Right ventricle myocardium inferior (tissue), 1 donor: ENCODE results near the gene SCFD2. TPM values are rescaled to one million over a fixed set of nuclear protein-coding genes. Genes with fewer than 3 reads are reported as not detected.

Experiments used
- ATAC-seq: fragments of 200-7000 bp; cut with Tn5 transposase; one replicate; pipeline ENCODE4 v1.9.1; 2020; ENCODE audit warnings: mild to moderate bottlenecking, moderate library complexity
- DNase-seq: peaks from one replicate; pipeline ENCODE4 v3.0.0; 2021; ENCODE audit errors: missing footprints
- intact Hi-C: fragments of 100-400 bp; cut with DNase I; formaldehyde crosslinking; loops from one replicate; pipeline ENCODE4 v1.11.0; 2022
- total RNA-seq: library from RNA; stranded (reverse); fragmentation: NEBNext Ultra II Directional; extraction: Animal tissue kit (Norgen Biotek cat#: 25700); gene quantifications from one replicate; pipeline ENCODE4 v1.2.1, GENCODE V29; 2021
- donor health status: DM: no; HTN: yes; CAD: no; lungs with severe emphysema.

SCFD2 gene
- total RNA-seq, 1 donor from 2014 or later = 10.0 TPM

DNA sequence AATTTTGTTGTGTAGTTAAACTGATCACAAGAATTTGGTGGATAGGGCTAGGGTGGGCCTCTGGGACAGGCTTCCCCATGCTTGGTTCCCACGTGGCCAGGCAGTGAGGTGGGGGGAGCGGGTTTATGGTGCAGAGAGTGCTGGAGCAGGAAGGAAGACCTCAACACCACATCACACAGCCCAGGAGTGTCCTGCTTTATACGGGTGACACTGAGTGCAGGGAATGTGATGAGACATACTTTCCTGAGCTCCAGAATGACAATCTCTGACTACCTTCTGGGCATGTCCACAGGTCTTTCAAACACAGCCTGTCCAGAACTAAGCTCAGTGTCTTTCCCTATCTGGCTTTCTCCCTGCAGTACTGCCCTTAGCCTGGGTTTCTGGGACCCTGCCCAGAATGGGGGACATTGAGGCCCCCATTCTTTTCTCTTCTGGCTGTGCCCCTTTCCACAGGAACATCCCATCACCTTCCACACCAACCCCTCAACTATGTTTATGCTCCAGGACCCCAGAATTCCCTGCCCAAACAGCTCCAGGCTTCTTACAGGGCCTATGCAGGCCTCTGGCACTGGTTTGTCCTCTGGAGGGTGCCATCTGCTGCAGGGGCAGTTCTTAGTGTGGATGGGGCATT, 540.3 kb downstream of the SCFD2 start:
- DNase-seq (no peak), ATAC-seq (no peak)
- intact Hi-C loops = no loop called here

- ATAC-seq = peak; percentile 95
- intact Hi-C loops = loop anchor here (5.0 kb wide), 1 partner anchor 37 kb away; the partner anchor contains the start of gene RASL11B
- DNase-seq = no peak
Measured at GRCh38 chr4:52824603-52825459, 541.0 kb downstream of the SCFD2 start.

- DNase-seq = no peak
- ATAC-seq = no peak
- intact Hi-C loops = loop anchor here (5.0 kb wide), 1 partner anchor 38 kb away; the partner anchor contains the start of gene RASL11B
Measured at GRCh38 chr4:52824270-52824602, 541.6 kb downstream of the SCFD2 start.

GRCh38 chr4:52823702-52824092, 542.2 kb downstream of the SCFD2 start:
- no peak for DNase-seq
- ATAC-seq = no peak
- intact Hi-C loops = loop anchor here (5.0 kb wide), 1 partner anchor 39 kb away; the partner anchor contains the start of gene RASL11B

Other genes with a start within 250 kb of the SCFD2 start
- 26.0 TPM for gene FIP1L1, start 11.6 kb upstream of the SCFD2 start, total RNA-seq
- gene LNX1, start 225.4 kb upstream of the SCFD2 start, total RNA-seq = 11.2 TPM